ENCODE measurements around the gene CCDC6. TPM values are rescaled to one million over a fixed set of nuclear protein-coding genes. Genes with fewer than 3 reads are reported as not detected.
"Not testable (repeated sequence)": the region's sequence is repeated elsewhere in the genome, so short reads cannot be mapped to it uniquely, and the experiment has no call there.

CCDC6 gene
- total RNA-seq, 1 experiment from 2014 or later: 37.6 TPM

- H3K4me2 ChIP-seq (ENCODE audit: low read length); H3K4me3 ChIP-seq (ENCODE audit: low read length); H3K27ac ChIP-seq (ENCODE audit: low read length); POLR2A ChIA-PET (ENCODE audit: unreplicated experiment); H3F3A ChIP-seq (ENCODE audit: low read length, unreplicated experiment); H3K9ac ChIP-seq (ENCODE audit: low read length); BruUV-seq (replicated peaks); H2AFZ ChIP-seq (ENCODE audit: low read length); ATAC-seq; H3K9me2 ChIP-seq (replicated peaks; ENCODE audit: low read length); intact Hi-C loops (cut with micrococcal nuclease); H3K27me3 ChIP-seq (ENCODE audit: low read length); CTCF ChIA-PET; H4K20me1 ChIP-seq (ENCODE audit: low read length); H3K9me3 ChIP-seq (ENCODE audit: low read length); DNase-seq; H3K79me2 ChIP-seq (ENCODE audit: low read length); H3K36me3 ChIP-seq (ENCODE audit: low read depth, low read length): not testable (repeated sequence)
- H3K4me1 ChIP-seq (ENCODE audit: insufficient read depth, low read length): peaks cover 23% of the 10 kb centered on the region
Observed at GRCh38 chr10:59744156-59744555, 162.2 kb downstream of the CCDC6 start.

- Histone ChIP-seq H3K27ac (ENCODE audit: low read length) (peak overlapping the region; percentile 35), H3K4me3 (ENCODE audit: low read length) (no peak overlapping the region), H3K79me2 (ENCODE audit: low read length) (no peaks in the 10 kb centered on the region), H3K36me3 (ENCODE audit: low read depth, low read length) (no peaks in the 10 kb centered on the region), H3K9me2 (replicated peaks; ENCODE audit: low read length) (no peaks in the 10 kb centered on the region), H3F3A (ENCODE audit: low read length, unreplicated experiment) (no peaks in the 10 kb centered on the region), H3K4me1 (ENCODE audit: insufficient read depth, low read length) (peaks cover 36% of the 10 kb centered on the region), H3K9me3 (ENCODE audit: low read length) (no peaks in the 10 kb centered on the region), H4K20me1 (ENCODE audit: low read length) (no peaks in the 10 kb centered on the region), H2AFZ (ENCODE audit: low read length) (no peak overlapping the region), H3K9ac (ENCODE audit: low read length) (no peak overlapping the region), H3K27me3 (ENCODE audit: low read length) (no peaks in the 10 kb centered on the region), H3K4me2 (ENCODE audit: low read length) (peak overlapping the region; percentile 6; the same call in 1 of the 2 replicates)
- ATAC-seq: no peak
- ChIA-PET CTCF (no interaction called here), POLR2A (ENCODE audit: unreplicated experiment) (no interaction called here)
- no peak for TF ChIP-seq CTCF (conservative IDR thresholded peaks at IDR 0.05; ENCODE audit: low read depth, low read length)
- TF ChIP-seq EZH2phosphoT487 (IDR thresholded peaks at IDR 0.05; ENCODE audit: borderline replicate concordance, low read length): no peak
- no peak for TF ChIP-seq EZH2 (IDR thresholded peaks at IDR 0.05; ENCODE audit: low read length, unreplicated experiment)
- no TSS peak for BruUV-seq (replicated peaks)
- peak; percentile 24 for DNase-seq
- intact Hi-C loops (cut with micrococcal nuclease): no loop called here
Observed at GRCh38 chr10:59741583-59741982, 164.8 kb downstream of the CCDC6 start.

GRCh38 chr10:59741048-59741447, 165.3 kb downstream of the CCDC6 start:
- Histone ChIP-seq H3K27ac (ENCODE audit: low read length) (peak overlapping the region; percentile 35), H3K36me3 (ENCODE audit: low read depth, low read length) (no peaks in the 10 kb centered on the region), H4K20me1 (ENCODE audit: low read length) (no peaks in the 10 kb centered on the region), H3K9me3 (ENCODE audit: low read length) (no peaks in the 10 kb centered on the region), H3F3A (ENCODE audit: low read length, unreplicated experiment) (no peaks in the 10 kb centered on the region), H2AFZ (ENCODE audit: low read length) (no peak overlapping the region), H3K4me2 (ENCODE audit: low read length) (peak overlapping the region; percentile 24; the same call in 1 of the 2 replicates), H3K9ac (ENCODE audit: low read length) (no peak overlapping the region), H3K27me3 (ENCODE audit: low read length) (no peaks in the 10 kb centered on the region), H3K4me1 (ENCODE audit: insufficient read depth, low read length) (peaks cover 40% of the 10 kb centered on the region), H3K9me2 (replicated peaks; ENCODE audit: low read length) (no peaks in the 10 kb centered on the region), H3K79me2 (ENCODE audit: low read length) (no peaks in the 10 kb centered on the region), H3K4me3 (ENCODE audit: low read length) (no peak overlapping the region)
- intact Hi-C loops (cut with micrococcal nuclease): no loop called here
- CTCF ChIA-PET: no interaction called here
- no TSS peak for BruUV-seq (replicated peaks)
- TF ChIP-seq EZH2 (IDR thresholded peaks at IDR 0.05; ENCODE audit: low read length, unreplicated experiment): no peak
- TF ChIP-seq CTCF (conservative IDR thresholded peaks at IDR 0.05; ENCODE audit: low read depth, low read length): no peak
- no peak for TF ChIP-seq EZH2phosphoT487 (IDR thresholded peaks at IDR 0.05; ENCODE audit: borderline replicate concordance, low read length)
- DNase-seq (peak; percentile 79), ATAC-seq (peak; percentile 60)
- POLR2A ChIA-PET (ENCODE audit: unreplicated experiment): no interaction called here

Other genes starting within 250 kb of the CCDC6 start
- gene SLC16A9, start 196.7 kb downstream of the CCDC6 start, total RNA-seq (2014; rRNA removed): 12.8 and 17.4 TPM in 2 replicates
- gene MRLN, start 153.1 kb downstream of the CCDC6 start, total RNA-seq (2014; rRNA removed): not detected in 2 replicates